Effector memory CD4-positive, alpha-beta T cell (primary cell): ENCODE data around the gene POLD2.
"Not testable (repeated sequence)": the region's sequence is repeated elsewhere in the genome, so short reads cannot be mapped to it uniquely, and the experiment has no call there.

Experiments used
- DNase-seq, 3 donors: peaks; one replicate each; pipeline ENCODE4 v3.0.0-alpha.2; 2020
- H3K27ac ChIP-seq: 2 replicates; pipeline ENCODE4 v1.7.0; 2013; ENCODE audit warnings: mild to moderate bottlenecking, low read length, moderate library complexity; ENCODE audit not compliant: insufficient read depth, poor library complexity, severe bottlenecking
- H3K27me3 ChIP-seq: replicated peaks from 2 replicates; pipeline ENCODE4 v1.7.0; 2013; ENCODE audit warnings: mild to moderate bottlenecking, low read length; ENCODE audit not compliant: insufficient read depth, control insufficient read depth, poor library complexity, severe bottlenecking
- H3K36me3 ChIP-seq: 2 replicates; pipeline ENCODE4 v1.7.0; 2013; ENCODE audit warnings: mild to moderate bottlenecking, low read length, moderate library complexity; ENCODE audit not compliant: control insufficient read depth, insufficient read depth
- H3K4me1 ChIP-seq: 2 replicates; pipeline ENCODE4 v1.7.0; 2013; ENCODE audit warnings: low read length, mild to moderate bottlenecking; ENCODE audit not compliant: control insufficient read depth, insufficient read depth, poor library complexity, severe bottlenecking
- H3K4me3 ChIP-seq: 2 replicates; pipeline ENCODE4 v1.7.0; 2013; ENCODE audit warnings: low read length, low read depth, mild to moderate bottlenecking; ENCODE audit not compliant: insufficient read depth, poor library complexity, severe bottlenecking
- H3K9me3 ChIP-seq: 2 replicates; pipeline ENCODE4 v1.7.0; 2013; ENCODE audit warnings: mild to moderate bottlenecking, low read length, moderate library complexity; ENCODE audit not compliant: control insufficient read depth
- total RNA-seq, 3 donors: gene quantifications; one replicate each; lab custom pipeline; 2026; lab: John Stamatoyannopoulos, UW

Gene POLD2
- 26.9 to 33.3 (median 27.1) reads per million in 3 donors for total RNA-seq

GRCh38 chr7:44123190-44124003, at the start of gene POLD2:
POLD2 (minus strand) TSS chr7:44123548; CDS start chr7:44122053, 1,495 bp downstream.
- H3K27ac ChIP-seq: peak within 1 kb of the TSS; percentile 58
- no peaks in the 10 kb centered on the region for H3K9me3 ChIP-seq

GRCh38 chr7:44172803-44173424, 49.6 kb upstream of the POLD2 start:
- Histone ChIP-seq H3K9me3 (no peaks in the 10 kb centered on the region), H3K4me3 (no peak overlapping the region), H3K4me1 (no peaks in the 10 kb centered on the region), H3K36me3 (no peaks in the 10 kb centered on the region), H3K27me3 (no peaks in the 10 kb centered on the region), H3K27ac (no peak overlapping the region)
- no peak for DNase-seq

More at GRCh38 chr7:44123190-44124003, at the start of gene POLD2:
- Histone ChIP-seq H3K27me3 (no peaks in the 10 kb centered on the region), H3K4me1 (peaks cover 5% of the 10 kb centered on the region), H3K4me3 (peak within 1 kb of the TSS; percentile 70), H3K36me3 (peaks cover 6% of the 10 kb centered on the region)
- DNase-seq: peak; percentile 92 to 96 (median 94)

- no peaks in the 10 kb centered on the region for H3K27me3 ChIP-seq
- no peaks in the 10 kb centered on the region for H3K36me3 ChIP-seq
- DNase-seq: no peak
- no peak overlapping the region for H3K4me3 ChIP-seq
- H3K4me1 ChIP-seq: no peaks in the 10 kb centered on the region
- no peaks in the 10 kb centered on the region for H3K9me3 ChIP-seq
- H3K27ac ChIP-seq: no peak overlapping the region
Measured at GRCh38 chr7:44172352-44172751, 49.0 kb upstream of the POLD2 start.

GRCh38 chr7:44171901-44172300, 48.6 kb upstream of the POLD2 start:
- H3K4me1 ChIP-seq, H3K4me3 ChIP-seq, H3K9me3 ChIP-seq, H3K36me3 ChIP-seq, H3K27ac ChIP-seq, DNase-seq, H3K27me3 ChIP-seq: not testable (repeated sequence)

- no peaks in the 10 kb centered on the region for H3K36me3 ChIP-seq
- DNase-seq: no peak
- H3K27me3 ChIP-seq: no peaks in the 10 kb centered on the region
- no peak overlapping the region for H3K27ac ChIP-seq
- H3K4me3 ChIP-seq: no peak overlapping the region
- no peaks in the 10 kb centered on the region for H3K4me1 ChIP-seq
- no peaks in the 10 kb centered on the region for H3K9me3 ChIP-seq
Measured at GRCh38 chr7:44167920-44168319, 44.6 kb upstream of the POLD2 start.

- Histone ChIP-seq H3K4me3 (no peak overlapping the region), H3K9me3 (no peaks in the 10 kb centered on the region), H3K4me1 (no peaks in the 10 kb centered on the region), H3K36me3 (no peaks in the 10 kb centered on the region), H3K27me3 (no peaks in the 10 kb centered on the region), H3K27ac (no peak overlapping the region)
- no peak for DNase-seq
Measured at GRCh38 chr7:44163591-44163990, 40.2 kb upstream of the POLD2 start.

GRCh38 chr7:44162785-44163395, 39.5 kb upstream of the POLD2 start:
- Histone ChIP-seq H3K4me3 (no peak overlapping the region), H3K27me3 (no peaks in the 10 kb centered on the region), H3K9me3 (no peaks in the 10 kb centered on the region), H3K4me1 (no peaks in the 10 kb centered on the region), H3K36me3 (no peaks in the 10 kb centered on the region), H3K27ac (no peak overlapping the region)
- DNase-seq: no peak

- Histone ChIP-seq H3K27me3 (no peaks in the 10 kb centered on the region), H3K27ac (no peak overlapping the region), H3K4me3 (no peak overlapping the region), H3K36me3 (no peaks in the 10 kb centered on the region), H3K9me3 (no peaks in the 10 kb centered on the region), H3K4me1 (no peaks in the 10 kb centered on the region)
- DNase-seq: no peak
Measured at GRCh38 chr7:44162179-44162578, 38.8 kb upstream of the POLD2 start.

- no peaks in the 10 kb centered on the region for H3K27me3 ChIP-seq
- H3K27ac ChIP-seq: no peak overlapping the region
- no peaks in the 10 kb centered on the region for H3K36me3 ChIP-seq
- H3K9me3 ChIP-seq: no peaks in the 10 kb centered on the region
- DNase-seq: no peak
- H3K4me1 ChIP-seq: no peaks in the 10 kb centered on the region
- H3K4me3 ChIP-seq: no peak overlapping the region
Measured at GRCh38 chr7:44161371-44161770, 38.0 kb upstream of the POLD2 start.
